Right ventricle myocardium superior (tissue), 1 donor: ENCODE results near the gene GRID1. TPM values are rescaled to one million over a fixed set of nuclear protein-coding genes. Genes with fewer than 3 reads are reported as not detected.
A peak's percentile ranks its signal among the peaks of the same experiment; 100 is the strongest.

Source experiments
- ATAC-seq: fragments of 200-7000 bp; cut with Tn5 transposase; one replicate; pipeline ENCODE4 v1.9.1; 2020; ENCODE audit warnings: mild to moderate bottlenecking; ENCODE audit not compliant: poor library complexity
- DNase-seq: peaks from one replicate; pipeline ENCODE4 v3.0.0-alpha.2; 2020
- intact Hi-C: fragments of 100-400 bp; cut with DNase I; formaldehyde crosslinking; loops from one replicate; pipeline ENCODE4 v1.11.2; 2022
- total RNA-seq: library from RNA; stranded (reverse); fragmentation: NEBNext Ultra II Directional; extraction: Animal tissue kit (Norgen Biotek cat#: 25700); gene quantifications from one replicate; pipeline ENCODE4 v1.2.1, GENCODE V29; 2021
- donor health status: DM: no; HTN: yes; CAD: no; lungs with severe emphysema.

GRID1 gene
- total RNA-seq, 1 donor from 2014 or later, result 1.1 TPM

DNA sequence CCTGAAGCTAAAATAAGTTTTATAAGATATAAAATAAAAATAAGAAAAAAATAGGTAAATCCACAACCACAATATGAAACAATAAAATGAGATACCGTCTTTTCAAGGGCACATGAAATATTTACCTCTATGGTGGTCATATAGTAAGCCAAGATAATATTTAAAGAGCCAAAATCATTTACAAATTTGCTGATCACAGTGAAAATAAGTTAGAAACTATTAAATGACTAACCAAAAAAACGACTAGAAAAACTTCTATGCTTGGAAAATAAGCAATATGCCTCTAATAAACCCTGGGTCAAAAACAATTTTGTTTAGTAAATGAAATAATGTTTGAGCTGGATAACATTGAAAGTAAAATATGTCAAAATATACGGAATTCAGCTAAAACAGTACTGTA is 535.2 kb downstream of the GRID1 start:
- no peak for ATAC-seq
- DNase-seq, result no peak
- intact Hi-C loops, result no loop called here

DNA sequence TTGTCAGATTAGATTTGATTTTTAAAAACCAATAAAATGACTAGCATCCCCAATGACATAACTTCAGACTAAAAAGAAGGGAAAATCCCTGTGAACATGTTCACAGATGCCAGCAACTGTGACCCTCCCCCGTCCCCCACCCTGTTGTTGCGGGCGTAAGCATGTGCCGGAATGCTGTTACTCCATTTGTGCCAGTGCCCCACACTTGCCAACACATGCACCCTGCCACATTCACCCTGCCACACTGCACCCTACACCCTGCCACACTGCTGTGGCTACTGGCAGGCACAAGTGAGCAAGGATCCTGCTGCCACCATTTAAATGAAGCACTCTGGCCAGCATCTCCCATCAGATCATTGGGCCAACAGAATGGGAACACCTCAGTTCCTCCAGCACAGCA is 540.2 kb downstream of the GRID1 start:
- ATAC-seq (no peak), DNase-seq (no peak)
- intact Hi-C loops, result no loop called here

DNA sequence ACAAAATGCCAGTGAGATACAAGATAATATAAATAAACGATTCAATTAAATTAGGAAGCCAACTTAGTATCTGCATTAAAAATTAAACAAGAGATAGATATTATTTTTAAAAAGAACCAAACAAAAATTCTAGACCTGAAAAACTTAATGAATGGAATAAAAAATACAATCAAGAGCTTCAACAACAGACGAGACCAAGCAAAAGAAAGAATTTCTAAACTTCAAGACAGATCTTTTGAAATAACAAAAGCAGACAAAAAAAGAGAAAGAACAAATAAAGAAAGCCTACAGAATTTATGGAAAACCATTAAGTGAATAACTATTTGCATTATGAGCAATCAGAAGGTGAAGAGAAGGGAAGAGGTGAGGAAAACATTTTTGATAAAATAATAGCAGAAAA is 555.2 kb downstream of the GRID1 start:
- DNase-seq, result no peak
- intact Hi-C loops, result no loop called here
- ATAC-seq, result no peak

DNA sequence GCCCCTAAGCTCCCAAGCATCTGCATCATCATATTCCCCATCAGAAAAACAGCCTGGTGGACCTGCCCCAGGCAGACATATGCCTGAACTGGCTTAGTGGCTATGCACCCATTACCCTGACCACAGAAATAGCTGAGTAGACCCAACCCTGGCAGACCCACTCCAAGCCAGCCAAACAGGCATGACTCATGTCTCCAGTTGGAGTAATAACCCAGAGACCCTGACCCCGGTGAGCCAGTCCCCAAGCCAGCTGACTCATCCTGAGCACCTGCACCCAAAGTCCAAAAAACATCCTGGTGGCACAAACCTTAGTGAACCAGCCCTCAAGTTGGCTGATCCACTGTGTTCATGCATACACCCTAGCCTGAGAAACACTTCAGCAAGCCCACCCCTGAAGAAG is 555.9 kb downstream of the GRID1 start:
- ATAC-seq (no peak), DNase-seq (no peak)
- intact Hi-C loops, result no loop called here

DNA sequence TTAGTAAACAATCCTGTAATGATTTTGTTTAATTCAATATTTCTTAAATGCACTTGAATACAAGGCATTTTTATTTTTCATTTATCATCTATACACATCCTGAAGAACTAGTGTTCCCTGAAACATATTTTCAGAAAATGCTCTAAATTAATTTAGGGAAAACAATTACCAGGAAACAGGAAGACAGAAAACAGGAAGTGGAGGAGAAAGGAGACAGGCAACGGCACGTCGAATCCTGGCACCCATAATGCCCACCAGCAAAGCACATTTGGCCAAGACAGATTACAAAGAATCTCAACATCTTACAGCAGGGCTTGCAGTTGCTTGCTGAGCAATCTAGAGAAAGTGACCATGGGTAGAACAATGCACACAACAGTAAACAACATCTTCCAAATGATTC is 571.1 kb downstream of the GRID1 start:
- ATAC-seq, result no peak
- intact Hi-C loops, result no loop called here
- DNase-seq, result no peak

DNA sequence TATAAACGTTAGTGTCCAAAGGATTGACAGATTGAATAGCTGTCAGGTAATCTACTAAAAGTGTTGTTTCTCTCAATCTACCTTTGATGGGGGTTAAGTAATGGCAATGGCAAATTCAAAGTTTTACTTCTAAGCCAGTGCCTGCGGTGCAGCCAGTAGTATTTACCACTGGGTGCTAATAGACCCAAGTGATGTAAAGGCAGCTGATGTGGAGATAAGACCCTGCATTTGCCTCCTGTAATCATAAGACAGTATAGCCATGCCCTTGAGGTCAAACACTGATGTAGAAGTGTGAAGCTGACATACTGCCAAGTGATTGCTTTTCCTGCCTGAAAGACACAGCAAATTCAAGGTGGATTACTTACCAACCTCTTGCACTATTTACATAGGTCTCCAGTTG is 572.0 kb downstream of the GRID1 start:
- intact Hi-C loops, result no loop called here
- DNase-seq (no peak), ATAC-seq (no peak)

DNA sequence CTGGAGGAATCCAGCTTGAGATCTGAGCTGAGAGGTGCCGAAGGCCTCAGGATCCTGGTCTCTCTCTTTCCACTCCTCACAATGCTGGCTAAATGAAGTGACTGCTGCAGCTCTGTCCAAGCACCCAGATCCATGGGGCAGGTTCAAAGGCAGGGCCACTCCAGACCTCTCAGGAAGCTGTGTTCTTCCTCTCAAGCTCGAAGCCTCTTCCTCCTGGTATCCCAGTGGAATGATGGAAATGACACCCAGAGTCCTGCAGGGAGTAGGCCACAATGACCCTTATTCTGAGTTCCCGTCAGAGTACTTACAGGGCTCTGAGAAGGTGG is 574.1 kb downstream of the GRID1 start:
- DNase-seq (no peak), ATAC-seq (no peak)
- intact Hi-C loops, result no loop called here

DNA sequence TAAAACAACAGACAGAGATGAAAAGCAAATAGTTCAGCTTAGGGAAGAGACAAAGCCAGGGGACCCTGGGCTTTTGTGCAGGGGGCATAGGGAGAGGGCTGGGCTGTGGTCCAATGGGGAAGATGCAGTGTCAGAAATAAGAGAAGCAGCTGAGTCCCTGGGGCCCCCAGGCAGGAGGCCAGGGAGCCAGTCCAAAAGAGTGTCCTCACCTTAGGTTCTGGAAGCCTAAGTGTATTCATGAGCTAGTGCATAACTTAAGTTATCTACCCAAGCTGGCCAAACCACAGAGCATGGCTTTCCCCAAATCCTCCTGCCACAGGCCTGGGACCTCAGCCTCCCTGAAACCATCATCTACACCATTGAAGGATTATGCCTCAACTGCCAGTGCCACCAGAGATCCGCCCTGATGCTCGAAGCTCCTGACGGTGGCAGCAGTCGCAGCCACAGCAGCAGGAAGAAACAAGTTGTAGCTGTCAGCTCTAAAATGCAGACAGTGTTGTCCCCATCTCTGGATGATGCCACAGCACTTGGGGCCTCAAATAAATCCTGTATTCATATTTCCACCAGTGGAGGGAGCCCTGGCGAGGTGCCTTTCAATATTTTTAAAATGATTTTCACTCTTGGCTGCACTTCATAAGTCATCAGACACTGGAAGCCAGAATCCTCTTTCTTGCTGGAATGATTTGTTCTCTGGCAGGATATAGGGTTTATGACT is 574.6 kb downstream of the GRID1 start:
- DNase-seq (no peak), ATAC-seq (peak; percentile 29)
- intact Hi-C loops, result no loop called here

DNA sequence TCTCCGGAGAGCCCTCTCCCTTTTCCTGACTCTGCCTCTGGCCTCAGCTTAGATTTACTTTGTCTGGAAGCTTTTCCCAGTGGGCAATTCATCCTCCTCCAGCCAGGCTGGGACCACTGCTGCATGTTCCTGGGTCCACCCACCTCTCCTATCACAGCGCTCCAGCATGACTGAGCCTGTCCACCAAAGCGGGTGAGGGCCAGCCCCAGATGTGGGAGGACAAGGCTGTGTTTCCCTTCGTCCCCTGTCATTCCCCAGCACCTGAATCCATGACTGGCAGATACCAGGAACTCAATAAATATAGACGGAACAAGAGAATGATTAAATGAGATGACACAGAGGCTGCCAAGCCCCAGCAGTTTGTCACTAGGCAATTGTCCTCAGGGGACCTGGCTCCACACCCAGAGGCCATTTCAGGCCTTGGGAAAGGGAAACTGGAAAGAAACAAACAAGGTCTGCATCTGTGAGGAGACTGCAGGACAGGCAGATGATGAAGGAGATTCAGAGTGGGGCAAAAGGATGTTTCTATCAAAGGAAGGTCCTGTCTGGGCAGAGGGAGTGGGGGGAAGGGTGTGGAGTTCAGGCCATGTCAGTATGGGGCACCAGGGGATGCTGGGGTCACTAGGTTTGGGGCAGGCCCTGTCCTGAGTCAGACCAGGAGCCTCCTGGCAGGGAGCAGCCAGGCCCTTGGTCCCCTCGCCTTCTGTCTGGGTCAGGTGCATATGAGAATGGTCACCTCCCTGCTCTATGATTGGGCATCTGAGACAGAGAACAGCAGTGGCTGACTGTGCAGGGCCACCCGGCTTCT is 576.4 kb downstream of the GRID1 start:
- intact Hi-C loops, result loop anchor here (5.0 kb wide), 1 partner anchor 587 kb away; no protein-coding TSS in a partner anchor
- DNase-seq, result no peak
- no peak for ATAC-seq

DNA sequence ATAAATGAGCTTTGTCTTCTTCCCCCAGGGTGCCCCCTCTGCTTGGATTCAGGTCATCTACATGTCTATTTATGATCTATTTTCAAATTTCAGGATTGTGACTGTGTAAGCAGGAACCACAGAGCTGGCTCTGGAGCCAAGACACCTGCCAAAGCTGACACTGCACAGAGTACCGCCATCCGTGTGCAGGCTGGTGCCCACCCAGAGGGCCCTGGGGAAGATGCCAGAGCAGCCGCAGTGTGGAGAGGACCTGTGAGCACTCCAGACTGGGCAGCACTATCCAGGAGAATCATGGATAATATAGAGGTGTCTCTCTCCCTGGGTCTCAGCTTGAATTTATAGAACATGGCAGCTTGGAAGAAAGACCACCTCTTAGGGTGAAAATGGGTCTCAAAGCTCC is 577.5 kb downstream of the GRID1 start:
- intact Hi-C loops, result loop anchor here (5.0 kb wide), 1 partner anchor 588 kb away; no protein-coding TSS in a partner anchor
- no peak for DNase-seq
- ATAC-seq, result no peak

DNA sequence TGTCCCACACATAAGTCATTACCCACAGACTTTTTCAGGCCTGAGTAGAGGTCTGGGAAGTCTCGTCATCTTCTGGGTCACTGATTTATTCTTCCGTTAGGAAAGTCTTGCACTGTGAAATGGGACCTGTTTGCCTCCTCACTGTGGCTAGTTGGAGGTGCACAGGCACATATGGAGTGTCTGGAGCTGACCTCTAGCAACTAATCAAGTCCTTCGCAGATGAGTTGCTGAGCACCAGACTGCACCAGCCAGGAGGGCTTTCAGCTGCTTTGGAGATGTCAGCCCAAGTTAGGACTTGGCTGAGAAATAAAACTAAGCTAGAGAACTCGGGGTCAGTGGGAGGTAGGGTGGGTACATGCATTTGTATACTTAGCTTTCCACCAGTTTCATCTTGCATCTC is 578.0 kb downstream of the GRID1 start:
- DNase-seq (no peak), ATAC-seq (no peak)
- intact Hi-C loops, result loop anchor here (5.0 kb wide), 1 partner anchor 589 kb away; no protein-coding TSS in a partner anchor

DNA sequence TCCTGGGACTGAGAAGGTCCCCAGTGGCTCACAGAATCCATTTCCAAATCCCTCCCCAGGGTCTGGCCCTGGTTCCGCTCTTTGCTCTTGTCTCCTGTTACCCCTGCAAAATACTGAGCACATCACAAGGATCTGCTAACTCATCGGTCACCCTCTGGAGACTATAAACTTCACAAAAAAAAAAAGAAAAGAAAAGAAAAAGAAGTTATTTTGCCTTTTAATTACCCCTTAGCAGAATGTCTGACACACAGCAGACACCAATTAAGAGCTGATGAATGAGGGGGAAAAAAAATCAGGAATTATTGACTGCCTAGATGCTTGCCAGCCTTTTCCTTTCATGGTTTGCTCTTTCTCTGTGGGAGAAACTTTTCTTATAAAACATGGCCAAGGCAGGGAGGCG is 578.7 kb downstream of the GRID1 start:
- ATAC-seq (no peak), DNase-seq (no peak)
- intact Hi-C loops, result loop anchor here (5.0 kb wide), 1 partner anchor 589 kb away; no protein-coding TSS in a partner anchor

DNA sequence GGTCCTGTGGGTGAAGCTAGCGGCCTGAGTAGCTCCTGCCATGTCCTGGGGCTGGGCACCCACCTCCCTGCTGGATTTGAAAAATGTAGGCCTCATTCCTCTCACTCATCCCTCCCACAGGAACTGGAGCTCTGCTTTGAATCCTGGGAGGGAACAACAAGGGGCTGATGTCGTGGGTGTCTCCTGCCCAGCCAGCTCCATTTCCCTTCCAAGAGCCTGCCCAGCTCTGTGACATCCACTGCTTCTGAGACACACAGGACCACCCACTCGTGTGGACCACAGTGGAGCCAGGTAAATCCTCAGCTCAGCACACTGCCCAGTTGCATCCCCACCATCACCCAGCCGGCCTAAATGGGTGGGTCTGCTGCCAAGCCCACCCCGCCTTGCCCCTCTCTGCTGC is 579.2 kb downstream of the GRID1 start:
- intact Hi-C loops, result loop anchor here (5.0 kb wide), 1 partner anchor 590 kb away; no protein-coding TSS in a partner anchor
- ATAC-seq (no peak), DNase-seq (no peak)

DNA sequence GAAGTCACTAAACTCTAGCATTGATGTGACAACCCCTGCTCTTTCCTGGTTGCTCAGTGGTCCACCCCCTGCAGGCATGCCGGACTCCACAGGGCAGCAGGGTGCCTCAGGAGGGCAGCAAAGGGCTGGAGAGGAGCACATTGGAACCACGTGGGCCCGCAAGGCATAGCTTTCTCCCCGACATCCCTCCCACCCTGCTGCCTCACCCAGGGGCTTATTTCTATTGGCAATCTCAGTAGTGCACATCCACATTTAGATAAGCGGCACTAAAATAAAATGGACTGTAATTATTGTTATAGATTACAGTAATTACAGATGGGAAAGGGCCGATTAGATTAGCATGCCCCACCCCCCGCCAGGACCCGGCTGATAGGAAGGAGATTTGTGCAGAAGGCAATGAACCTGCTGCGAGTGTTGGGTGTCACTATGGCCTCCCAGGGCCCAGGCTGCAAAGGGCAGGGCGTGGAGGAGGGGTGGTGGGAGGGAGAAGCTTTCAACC is 580.1 kb downstream of the GRID1 start:
- peak; percentile 70 for ATAC-seq
- no peak for DNase-seq
- intact Hi-C loops, result loop anchor here (5.0 kb wide), 1 partner anchor 591 kb away; no protein-coding TSS in a partner anchor

DNA sequence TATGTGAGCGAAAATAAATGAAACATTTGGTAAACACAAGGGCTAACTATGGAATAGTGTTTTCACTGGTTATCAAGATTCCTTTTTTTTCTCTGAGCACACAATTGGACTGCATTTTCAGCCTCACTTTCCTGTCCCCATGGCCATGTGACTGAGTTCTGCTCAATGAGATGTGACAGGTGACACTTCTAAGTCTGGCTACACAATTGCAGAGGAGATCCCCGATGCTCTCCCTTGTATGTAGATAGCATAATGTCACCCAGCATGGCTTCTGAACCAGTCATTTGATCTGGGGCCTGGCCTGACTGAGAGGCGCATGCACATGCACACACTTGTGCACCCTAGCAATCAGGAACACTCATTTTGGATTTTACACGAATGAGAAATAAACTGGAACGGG is 581.8 kb downstream of the GRID1 start:
- intact Hi-C loops, result loop anchor here (5.0 kb wide), 1 partner anchor 593 kb away; no protein-coding TSS in a partner anchor
- ATAC-seq (no peak), DNase-seq (no peak)

DNA sequence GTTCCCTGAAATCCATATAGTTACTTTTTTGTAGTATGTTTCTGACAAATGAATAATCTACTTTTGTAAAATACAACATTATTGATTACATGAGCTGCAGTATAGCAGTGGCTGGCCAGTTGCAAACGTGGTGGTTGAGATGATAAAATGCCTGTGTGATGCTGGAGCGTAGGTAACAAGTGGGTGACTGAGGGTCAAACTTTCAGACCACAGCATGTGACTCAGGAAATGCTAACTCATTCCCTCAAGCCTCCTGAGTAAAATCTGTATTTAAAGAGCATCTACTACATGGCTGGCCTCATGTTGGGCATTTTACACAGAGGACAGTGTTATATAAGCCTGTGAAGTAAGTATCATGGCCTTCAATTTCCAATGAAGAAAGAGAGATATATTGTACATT is 585.2 kb downstream of the GRID1 start:
- ATAC-seq, result no peak
- intact Hi-C loops, result no loop called here
- no peak for DNase-seq

DNA sequence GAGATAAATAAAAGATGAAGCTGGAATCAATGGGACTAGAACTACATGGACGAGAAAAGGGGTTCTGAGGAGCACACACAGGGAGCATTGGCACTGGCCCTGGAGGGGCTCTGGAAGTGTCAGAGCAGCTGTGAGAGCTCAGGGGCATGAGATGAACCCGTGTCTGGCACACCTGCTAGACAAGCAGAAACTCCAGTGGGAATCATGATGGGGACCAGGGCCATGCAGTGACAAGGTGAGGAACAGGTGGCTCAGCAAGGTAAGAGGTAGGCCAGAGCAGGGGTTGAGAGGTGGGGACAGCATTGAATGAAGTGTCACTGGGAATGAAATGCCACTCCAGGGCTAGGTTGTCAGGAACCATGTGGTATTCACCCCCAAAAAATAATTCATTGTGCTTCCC is 588.5 kb downstream of the GRID1 start:
- ATAC-seq (no peak), DNase-seq (no peak)
- intact Hi-C loops, result no loop called here

DNA sequence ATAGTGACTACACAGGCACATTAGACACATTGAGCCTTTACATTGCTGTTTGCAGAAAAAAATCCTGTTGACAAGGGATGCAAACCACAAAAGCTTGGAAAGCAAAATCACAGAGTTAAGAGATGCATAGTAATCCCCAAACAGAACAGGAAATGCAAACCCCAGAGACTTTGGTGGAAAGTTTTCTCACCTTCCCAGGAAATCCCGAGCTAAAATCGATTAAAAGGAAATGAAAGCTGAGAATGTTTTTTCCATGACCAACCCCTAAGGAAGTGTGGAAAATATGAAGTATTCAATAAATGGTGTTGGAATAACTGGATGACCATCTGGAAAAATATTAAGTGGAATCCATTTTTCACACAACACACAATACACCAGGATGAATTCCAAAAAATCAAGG is 598.7 kb downstream of the GRID1 start:
- intact Hi-C loops, result no loop called here
- ATAC-seq (no peak), DNase-seq (no peak)

DNA sequence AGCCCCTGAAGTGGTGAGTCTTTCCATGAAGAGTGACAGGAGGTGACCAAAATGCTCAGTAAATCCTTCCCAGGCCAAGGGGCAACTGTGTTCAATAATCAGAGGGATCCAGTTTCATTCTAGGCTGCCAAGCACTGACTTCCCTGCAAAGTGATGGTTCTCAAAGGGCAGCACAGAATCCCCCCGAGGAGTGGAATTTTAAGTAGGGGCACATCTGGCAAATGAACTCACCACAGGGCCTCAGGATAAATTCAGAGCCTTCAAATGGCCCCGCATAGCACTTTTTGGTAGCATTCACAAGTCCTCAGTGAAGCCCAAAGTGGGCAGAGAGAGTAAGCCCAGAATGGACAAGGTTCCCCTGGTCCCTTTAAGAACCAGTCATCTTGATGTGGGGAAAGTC is 602.5 kb downstream of the GRID1 start:
- intact Hi-C loops, result no loop called here

DNA sequence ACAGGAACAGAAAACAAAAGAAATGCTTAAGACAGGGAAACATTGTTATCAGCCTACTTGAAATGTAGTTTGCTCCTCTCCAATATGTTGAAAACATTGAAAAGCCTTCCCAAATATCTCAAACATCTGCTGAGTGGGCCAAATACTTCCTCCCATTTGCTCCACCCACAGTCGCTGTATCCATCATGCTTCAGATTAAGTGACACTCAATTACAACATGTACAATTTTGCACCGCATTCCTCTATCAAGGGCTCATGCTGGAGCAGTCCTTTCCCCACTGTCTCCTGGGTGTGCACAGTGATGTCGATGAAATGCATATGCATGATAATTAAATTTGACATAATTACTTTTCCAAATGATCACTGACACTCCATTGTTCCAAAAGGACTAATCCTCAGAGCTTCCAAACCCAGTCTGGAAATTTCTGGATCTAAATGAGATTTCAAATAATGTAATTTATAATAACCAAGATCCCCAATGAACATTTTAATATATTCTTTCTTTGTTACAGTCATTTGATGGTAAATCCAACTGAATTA is 604.6 kb downstream of the GRID1 start:
- intact Hi-C loops, result no loop called here
- no peak for ATAC-seq
- no peak for DNase-seq

More for the DNA sequence above, 602.5 kb downstream of the GRID1 start:
- ATAC-seq (no peak), DNase-seq (no peak)
